IMR-90 (cell line): ENCODE results near the gene ANP32A. TPM values are rescaled to one million over a fixed set of nuclear protein-coding genes. Genes with fewer than 3 reads are reported as not detected.

Experiments
- ATAC-seq: fragments of 200-7000 bp; cut with Tn5 transposase; 2 replicates; pipeline ENCODE4 v1.9.1; 2020; ENCODE audit warnings: low read depth, mild to moderate bottlenecking, moderate library complexity
- BruUV-seq: library from RNA; stranded (reverse); fragments of 400-500 nt; replicated peaks from 2 replicates; lab custom pipeline; 2021; lab: Mats Ljungman, UMichigan
- CTCF ChIA-PET: fragments of 300-600 bp; formaldehyde crosslinking; extraction: SDS; loops from one replicate; lab custom pipeline; 2021; ENCODE audit warnings: antibody characterized with exemption; lab: Yijun Ruan, JAX
- POLR2A ChIA-PET: fragments of 300-600 bp; sonication (Branson Sonifier 250); formaldehyde crosslinking; loops from one replicate; lab custom pipeline; 2022; ENCODE audit warnings: antibody characterized with exemption; ENCODE audit not compliant: unreplicated experiment; lab: Charles Lee
- DNase-seq: peaks from one replicate; pipeline ENCODE4 v3.0.0; 2013
- H2AFZ ChIP-seq: replicated peaks from 2 replicates; pipeline ENCODE3; 2013; ENCODE audit warnings: low read length, mild to moderate bottlenecking; ENCODE audit not compliant: poor library complexity
- H2AK5ac ChIP-seq: 2 replicates; pipeline ENCODE4 v1.6.1; 2013; ENCODE audit warnings: low read depth, low read length, inconsistent platforms
- H2AK9ac ChIP-seq: replicated peaks from 2 replicates; pipeline ENCODE3; 2013; ENCODE audit warnings: mild to moderate bottlenecking, low read depth, low read length, moderate library complexity; ENCODE audit not compliant: poor library complexity
- H2BK120ac ChIP-seq: 2 replicates; pipeline ENCODE4 v1.6.1; 2013; ENCODE audit warnings: low read depth, low read length, inconsistent platforms
- H2BK15ac ChIP-seq: 3 replicates; pipeline ENCODE4 v1.6.1; 2013; ENCODE audit warnings: low read depth, low read length, inconsistent platforms
- H2BK20ac ChIP-seq: 2 replicates; pipeline ENCODE4 v1.6.1; 2013; ENCODE audit warnings: low read depth, mild to moderate bottlenecking, inconsistent platforms, low read length, moderate library complexity
- H2BK5ac ChIP-seq: 2 replicates; pipeline ENCODE4 v1.6.1; 2013; ENCODE audit warnings: mild to moderate bottlenecking, low read depth, low read length, inconsistent platforms; ENCODE audit not compliant: poor library complexity, severe bottlenecking
- H3K14ac ChIP-seq: replicated peaks from 2 replicates; pipeline ENCODE4 v1.6.1; 2013; ENCODE audit warnings: low read depth, low read length, inconsistent platforms
- H3K18ac ChIP-seq: 2 replicates; pipeline ENCODE4 v1.6.1; 2013; ENCODE audit warnings: low read depth, low read length, control low read depth
- H3K23ac ChIP-seq: 2 replicates; pipeline ENCODE4 v1.6.1; 2013; ENCODE audit warnings: low read depth, low read length, inconsistent platforms
- H3K27ac ChIP-seq: 2 replicates; pipeline ENCODE4 v1.5.1; 2013; ENCODE audit warnings: mild to moderate bottlenecking, control low read depth, low read length; ENCODE audit not compliant: insufficient read depth
- H3K27me3 ChIP-seq: 2 replicates; pipeline ENCODE4 v1.6.1; 2013; ENCODE audit warnings: low read length; ENCODE audit not compliant: control insufficient read depth, insufficient read depth
- H3K36me3 ChIP-seq: 2 replicates; pipeline ENCODE4 v1.6.1; 2013; ENCODE audit warnings: low read length, mixed read lengths; ENCODE audit not compliant: control insufficient read depth, insufficient read depth
- H3K4ac ChIP-seq: 2 replicates; pipeline ENCODE4 v1.6.1; 2013; ENCODE audit warnings: low read depth, low read length, inconsistent platforms
- H3K4me1 ChIP-seq: 2 replicates; pipeline ENCODE4 v1.6.1; 2013; ENCODE audit warnings: low read length, mixed read lengths; ENCODE audit not compliant: control insufficient read depth, insufficient read depth
- H3K4me2 ChIP-seq: 2 replicates; pipeline ENCODE4 v1.6.1; 2013; ENCODE audit warnings: low read depth, mild to moderate bottlenecking, control low read depth, low read length, moderate library complexity
- H3K4me3 ChIP-seq: 2 replicates; pipeline ENCODE4 v1.5.1; 2013; ENCODE audit warnings: low read depth, mild to moderate bottlenecking, control low read depth, low read length, moderate library complexity; ENCODE audit not compliant: insufficient read depth
- H3K56ac ChIP-seq: 2 replicates; pipeline ENCODE4 v1.6.1; 2013; ENCODE audit warnings: low read length, inconsistent platforms; ENCODE audit not compliant: insufficient read depth; ENCODE audit errors: extremely low read depth
- H3K79me1 ChIP-seq, 2 experiments: 2 replicates each; pipeline ENCODE4 v1.6.1; 2013; ENCODE audit warnings: low read length in 2 of 2, inconsistent platforms in 1 of 2, low read depth in 1 of 2
- H3K9ac ChIP-seq: 2 replicates; pipeline ENCODE4 v1.6.1; 2013; ENCODE audit warnings: low read depth, low read length, control low read depth
- H3K9me1 ChIP-seq: 2 replicates; pipeline ENCODE4 v1.6.1; 2013; ENCODE audit warnings: low read length, inconsistent platforms; ENCODE audit not compliant: insufficient read depth
- H3K9me3 ChIP-seq: 2 replicates; pipeline ENCODE4 v1.6.1; 2013; ENCODE audit warnings: low read length; ENCODE audit not compliant: control insufficient read depth, insufficient read depth
- H4K20me1 ChIP-seq: 2 replicates; pipeline ENCODE4 v1.6.1; 2013; ENCODE audit warnings: low read length, inconsistent platforms; ENCODE audit not compliant: insufficient read depth
- H4K5ac ChIP-seq: 2 replicates; pipeline ENCODE4 v1.6.1; 2013; ENCODE audit warnings: mild to moderate bottlenecking, low read depth, low read length, control low read depth
- H4K8ac ChIP-seq, 2 experiments: 2 replicates each; pipeline ENCODE4 v1.6.1; 2013; ENCODE audit warnings: low read depth in 2 of 2, low read length in 2 of 2, control low read depth in 1 of 2, inconsistent platforms in 1 of 2
- H4K91ac ChIP-seq: 2 replicates; pipeline ENCODE4 v1.6.1; 2013; ENCODE audit warnings: low read depth, low read length, inconsistent platforms; ENCODE audit not compliant: insufficient read depth
- BHLHE40 ChIP-seq: fragments of 150-350 bp; IDR thresholded peaks from 2 replicates; pipeline ENCODE4 v1.6.1; 2016; ENCODE audit warnings: mild to moderate bottlenecking, low read depth, low read length
- CEBPB ChIP-seq: IDR thresholded peaks from 2 replicates; pipeline ENCODE4 v1.6.1; 2012; ENCODE audit warnings: low read depth, low read length, improper control_type of control experiment
- CHD1 ChIP-seq: IDR thresholded peaks from 2 replicates; pipeline ENCODE4 v1.6.1; 2012; ENCODE audit warnings: low read depth, low read length, improper control_type of control experiment
- FOS ChIP-seq: fragments of 150-350 bp; IDR thresholded peaks from 2 replicates; pipeline ENCODE4 v1.6.1; 2016; ENCODE audit warnings: low read depth, low read length
- MAFK ChIP-seq: IDR thresholded peaks from 2 replicates; pipeline ENCODE4 v1.6.1; 2012; ENCODE audit warnings: low read depth, low read length, improper control_type of control experiment
- MAZ ChIP-seq: IDR thresholded peaks from 2 replicates; pipeline ENCODE4 v1.6.1; 2012; ENCODE audit warnings: low read depth, mild to moderate bottlenecking, low read length, improper control_type of control experiment, moderate library complexity, borderline replicate concordance
- MXI1 ChIP-seq: IDR thresholded peaks from 2 replicates; pipeline ENCODE4 v1.6.1; 2012; ENCODE audit warnings: low read depth, mild to moderate bottlenecking, low read length, moderate library complexity, borderline replicate concordance
- NFE2L2 ChIP-seq: fragments of 150-350 bp; IDR thresholded peaks from 2 replicates; pipeline ENCODE4 v1.6.1; 2016; ENCODE audit warnings: low read depth, mild to moderate bottlenecking, low read length
- POLR2A ChIP-seq: IDR thresholded peaks from 2 replicates; pipeline ENCODE4 v1.6.1; 2012; ENCODE audit warnings: mild to moderate bottlenecking, low read depth, low read length
- RAD21 ChIP-seq: IDR thresholded peaks from 2 replicates; pipeline ENCODE4 v1.6.1; 2012; ENCODE audit warnings: low read length, improper control_type of control experiment
- RCOR1 ChIP-seq: IDR thresholded peaks from 2 replicates; pipeline ENCODE4 v1.6.1; 2012; ENCODE audit warnings: mild to moderate bottlenecking, low read length, improper control_type of control experiment; ENCODE audit not compliant: insufficient replicate concordance
- RFX5 ChIP-seq: IDR thresholded peaks from 2 replicates; pipeline ENCODE4 v1.8.0; 2012; ENCODE audit warnings: low read depth, mild to moderate bottlenecking, low read length, moderate library complexity
- SMC3 ChIP-seq: fragments of 150-350 bp; IDR thresholded peaks from 2 replicates; pipeline ENCODE4 v1.6.1; 2016; ENCODE audit warnings: low read depth, mild to moderate bottlenecking, antibody characterized with exemption, low read length, moderate library complexity
- WGBS, 2 experiments: methylation state at CpG; one replicate each; pipeline versions ENCODE4 v1.1.5 to v1.1.7; 2013; ENCODE audit warnings: missing lambda C conversion rate in 2 of 2; ENCODE audit not compliant: insufficient read length in 1 of 2; ENCODE audit errors: extremely low coverage in 2 of 2; 5-methylcytosine and 5-hydroxymethylcytosine counted together
- dilution Hi-C: fragments of 300-500 bp; cut with HindIII; formaldehyde crosslinking; loops from one replicate; pipeline ENCODE4 v1.14.3; 2018; ENCODE audit warnings: low sequenced_read_pairs; ENCODE audit not compliant: unreplicated experiment
- in situ Hi-C: fragments of 300-500 bp; cut with MboI; formaldehyde crosslinking; loops from 3 replicates; pipeline ENCODE4 v1.14.3; 2019; ENCODE audit warnings: low sequenced_read_pairs, inconsistent platforms, mixed read lengths
- intact Hi-C: fragments of 100-400 bp; cut with micrococcal nuclease; formaldehyde crosslinking; loops from 2 replicates; pipeline ENCODE4 v1.10.0; 2022
- polyA plus RNA-seq, 3 experiments: library from polyadenylated mRNA; depleted of rRNA; stranded (reverse); fragments of >200 nt; gene quantifications; 2 replicates each; pipeline ENCODE4 v1.2.3, GENCODE V29; 2012; ENCODE audit warnings: low replicate concordance in 1 of 3
- total RNA-seq: library from RNA; depleted of rRNA; stranded (reverse); fragments of >200 nt; gene quantifications from 2 replicates; pipeline ENCODE4 v1.2.3, GENCODE V29; 2012
- TF ChIP-seq, protein P1 (sequence below): conservative IDR thresholded peaks from 2 replicates; pipeline ENCODE4 v1.5.1; 2012; ENCODE audit warnings: mild to moderate bottlenecking, low read depth, low read length, improper control_type of control experiment
- TF ChIP-seq, protein P2 (sequence below): fragments of 150-350 bp; IDR thresholded peaks from 2 replicates; pipeline ENCODE4 v1.6.1; 2016; ENCODE audit warnings: low read depth, mild to moderate bottlenecking, low read length, moderate library complexity, borderline replicate concordance
- TF ChIP-seq, protein P3 (sequence below): fragments of 150-350 bp; IDR thresholded peaks from 2 replicates; pipeline ENCODE4 v1.6.1; 2017; ENCODE audit warnings: mild to moderate bottlenecking, antibody characterized with exemption, low read length, low read depth

The ANP32A gene
- total and polyA plus RNA-seq, 2 of the 4 experiments (the other 2 are of a cell fraction), result 62.4 to 72.8 TPM

DNA sequence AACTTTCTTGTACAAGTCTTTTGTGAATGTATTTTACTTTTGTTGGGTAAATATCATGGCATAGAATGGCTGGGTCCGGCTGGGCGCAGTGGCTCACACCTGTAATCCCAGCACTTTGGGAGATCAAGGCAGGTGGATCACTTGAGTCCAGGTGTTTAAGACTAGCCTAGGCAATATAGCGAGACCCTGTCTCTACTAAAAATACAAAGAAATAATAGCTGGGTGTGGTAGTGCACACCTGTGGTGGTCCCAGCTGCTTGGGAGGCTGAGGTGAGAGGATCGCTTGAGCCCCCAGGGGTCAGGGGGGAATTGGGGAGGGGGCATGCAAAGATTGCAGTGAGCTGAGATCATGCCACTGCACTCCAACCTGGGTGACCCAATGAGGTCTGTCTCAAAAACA is 52.9 kb downstream of the ANP32A start:
- Histone ChIP-seq H3K4me2 (no peak overlapping the region), H3K36me3 (no peaks in the 10 kb centered on the region), H3K27ac (no peak overlapping the region), H2AK5ac (no peak overlapping the region), H2AK9ac (no peak overlapping the region), H2BK120ac (no peak overlapping the region), H3K9me3 (no peaks in the 10 kb centered on the region), H3K14ac (no peak overlapping the region), H3K9ac (no peak overlapping the region), H2BK5ac (no peak overlapping the region), H2AFZ (no peak overlapping the region), H4K91ac (no peak overlapping the region), H3K56ac (no peak overlapping the region), H2BK20ac (no peak overlapping the region), H3K23ac (no peak overlapping the region), H3K9me1 (no peaks in the 10 kb centered on the region), H3K18ac (no peak overlapping the region), H4K8ac (no peak overlapping the region), H2BK15ac (no peak overlapping the region), H4K20me1 (no peaks in the 10 kb centered on the region), H4K5ac (no peak overlapping the region), H3K79me1 (no peaks in the 10 kb centered on the region), H3K4me1 (no peaks in the 10 kb centered on the region), H3K27me3 (peaks cover 19% of the 10 kb centered on the region), H3K4ac (no peak overlapping the region), H3K4me3 (no peak overlapping the region)
- intact Hi-C loops, result no loop called here
- dilution Hi-C loops, result no loop called here
- in situ Hi-C loops, result no loop called here
- ChIA-PET POLR2A (no interaction called here), CTCF (interaction anchor here (0.6 kb wide), 2 partner anchors 10 to 23 kb away, joined by 3 read pairs; no protein-coding TSS in a partner anchor)
- WGBS, 2 experiments, result no CpG with 5 or more reads among the region's 4 CpGs
- no TSS peak for BruUV-seq
- TF ChIP-seq RAD21, result no peak
- no peak for TF ChIP-seq POLR2A
- TF ChIP-seq MAZ, result no peak
- TF ChIP-seq, protein P1, sequence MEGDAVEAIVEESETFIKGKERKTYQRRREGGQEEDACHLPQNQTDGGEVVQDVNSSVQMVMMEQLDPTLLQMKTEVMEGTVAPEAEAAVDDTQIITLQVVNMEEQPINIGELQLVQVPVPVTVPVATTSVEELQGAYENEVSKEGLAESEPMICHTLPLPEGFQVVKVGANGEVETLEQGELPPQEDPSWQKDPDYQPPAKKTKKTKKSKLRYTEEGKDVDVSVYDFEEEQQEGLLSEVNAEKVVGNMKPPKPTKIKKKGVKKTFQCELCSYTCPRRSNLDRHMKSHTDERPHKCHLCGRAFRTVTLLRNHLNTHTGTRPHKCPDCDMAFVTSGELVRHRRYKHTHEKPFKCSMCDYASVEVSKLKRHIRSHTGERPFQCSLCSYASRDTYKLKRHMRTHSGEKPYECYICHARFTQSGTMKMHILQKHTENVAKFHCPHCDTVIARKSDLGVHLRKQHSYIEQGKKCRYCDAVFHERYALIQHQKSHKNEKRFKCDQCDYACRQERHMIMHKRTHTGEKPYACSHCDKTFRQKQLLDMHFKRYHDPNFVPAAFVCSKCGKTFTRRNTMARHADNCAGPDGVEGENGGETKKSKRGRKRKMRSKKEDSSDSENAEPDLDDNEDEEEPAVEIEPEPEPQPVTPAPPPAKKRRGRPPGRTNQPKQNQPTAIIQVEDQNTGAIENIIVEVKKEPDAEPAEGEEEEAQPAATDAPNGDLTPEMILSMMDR, result no peak
- TF ChIP-seq FOS, result no peak
- no peak for TF ChIP-seq RFX5
- TF ChIP-seq NFE2L2, result no peak
- TF ChIP-seq CEBPB, result no peak
- TF ChIP-seq MAFK, result no peak
- TF ChIP-seq, protein P2, sequence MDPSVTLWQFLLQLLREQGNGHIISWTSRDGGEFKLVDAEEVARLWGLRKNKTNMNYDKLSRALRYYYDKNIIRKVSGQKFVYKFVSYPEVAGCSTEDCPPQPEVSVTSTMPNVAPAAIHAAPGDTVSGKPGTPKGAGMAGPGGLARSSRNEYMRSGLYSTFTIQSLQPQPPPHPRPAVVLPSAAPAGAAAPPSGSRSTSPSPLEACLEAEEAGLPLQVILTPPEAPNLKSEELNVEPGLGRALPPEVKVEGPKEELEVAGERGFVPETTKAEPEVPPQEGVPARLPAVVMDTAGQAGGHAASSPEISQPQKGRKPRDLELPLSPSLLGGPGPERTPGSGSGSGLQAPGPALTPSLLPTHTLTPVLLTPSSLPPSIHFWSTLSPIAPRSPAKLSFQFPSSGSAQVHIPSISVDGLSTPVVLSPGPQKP, result no peak
- no peak for TF ChIP-seq MXI1
- no peak for TF ChIP-seq SMC3
- TF ChIP-seq RCOR1, result no peak
- TF ChIP-seq CHD1, result no peak
- TF ChIP-seq BHLHE40, result no peak
- TF ChIP-seq, protein P3, sequence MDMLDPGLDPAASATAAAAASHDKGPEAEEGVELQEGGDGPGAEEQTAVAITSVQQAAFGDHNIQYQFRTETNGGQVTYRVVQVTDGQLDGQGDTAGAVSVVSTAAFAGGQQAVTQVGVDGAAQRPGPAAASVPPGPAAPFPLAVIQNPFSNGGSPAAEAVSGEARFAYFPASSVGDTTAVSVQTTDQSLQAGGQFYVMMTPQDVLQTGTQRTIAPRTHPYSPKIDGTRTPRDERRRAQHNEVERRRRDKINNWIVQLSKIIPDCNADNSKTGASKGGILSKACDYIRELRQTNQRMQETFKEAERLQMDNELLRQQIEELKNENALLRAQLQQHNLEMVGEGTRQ, result no peak
- DNase-seq (no peak), ATAC-seq (no peak)
